Measurements from ENCODE around the gene MANEAL.

DNA sequence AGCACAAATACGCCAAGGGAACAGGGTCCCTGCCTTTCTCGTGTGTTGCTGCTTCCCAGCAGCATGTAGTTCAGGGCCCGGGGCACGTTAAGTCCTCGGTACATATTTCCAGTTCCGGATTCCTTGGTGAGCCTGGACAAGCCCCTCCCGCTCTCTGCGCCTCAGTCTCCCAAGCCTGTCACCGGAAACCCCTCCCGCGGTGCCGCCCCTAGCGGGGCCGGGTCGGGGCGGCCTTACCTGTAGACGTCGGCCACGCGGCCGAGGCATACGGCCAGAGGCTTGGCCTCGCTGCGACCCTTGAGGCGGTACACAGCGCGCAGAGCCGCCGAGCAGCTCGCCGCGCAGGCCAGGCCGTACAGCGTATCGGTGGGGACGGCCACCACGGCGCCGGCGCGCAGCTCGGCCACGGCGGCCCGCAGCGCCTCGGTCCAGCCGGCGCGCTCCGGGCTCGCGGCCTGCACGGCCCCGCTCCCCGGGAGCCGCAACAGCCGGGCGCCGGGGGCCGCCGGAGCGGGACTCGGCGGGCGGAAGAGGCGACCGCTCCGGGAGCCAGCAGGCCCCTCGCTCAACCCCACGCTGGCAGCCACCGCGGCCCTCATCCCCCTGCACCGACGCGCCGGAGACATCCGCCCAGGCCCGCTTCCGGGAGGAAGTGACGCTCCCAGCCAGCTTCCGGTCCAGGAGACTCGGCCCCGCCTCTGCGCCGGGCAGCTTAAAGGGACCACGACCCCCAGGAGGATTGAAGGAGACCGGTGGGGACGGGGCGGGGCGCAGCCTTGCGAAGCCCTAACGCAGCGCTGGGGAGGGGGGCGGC, 14.1 kb downstream of the MANEAL start, which contains the start of the genes C1orf122 and YRDC:
- TF ChIP-seq, protein P1, sequence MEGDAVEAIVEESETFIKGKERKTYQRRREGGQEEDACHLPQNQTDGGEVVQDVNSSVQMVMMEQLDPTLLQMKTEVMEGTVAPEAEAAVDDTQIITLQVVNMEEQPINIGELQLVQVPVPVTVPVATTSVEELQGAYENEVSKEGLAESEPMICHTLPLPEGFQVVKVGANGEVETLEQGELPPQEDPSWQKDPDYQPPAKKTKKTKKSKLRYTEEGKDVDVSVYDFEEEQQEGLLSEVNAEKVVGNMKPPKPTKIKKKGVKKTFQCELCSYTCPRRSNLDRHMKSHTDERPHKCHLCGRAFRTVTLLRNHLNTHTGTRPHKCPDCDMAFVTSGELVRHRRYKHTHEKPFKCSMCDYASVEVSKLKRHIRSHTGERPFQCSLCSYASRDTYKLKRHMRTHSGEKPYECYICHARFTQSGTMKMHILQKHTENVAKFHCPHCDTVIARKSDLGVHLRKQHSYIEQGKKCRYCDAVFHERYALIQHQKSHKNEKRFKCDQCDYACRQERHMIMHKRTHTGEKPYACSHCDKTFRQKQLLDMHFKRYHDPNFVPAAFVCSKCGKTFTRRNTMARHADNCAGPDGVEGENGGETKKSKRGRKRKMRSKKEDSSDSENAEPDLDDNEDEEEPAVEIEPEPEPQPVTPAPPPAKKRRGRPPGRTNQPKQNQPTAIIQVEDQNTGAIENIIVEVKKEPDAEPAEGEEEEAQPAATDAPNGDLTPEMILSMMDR (IDR thresholded peaks at IDR 0.05), result no peak
- peak; percentile 68 for TF ChIP-seq POLR2A (IDR thresholded peaks at IDR 0.05)
- TF ChIP-seq POLR2AphosphoS5 (IDR thresholded peaks at IDR 0.05), result peak; percentile 87 to 92 (median 90)

All from breast epithelium (tissue), 3 donors.